SIG-M5 (cell line): ENCODE results near the gene SESTD1.

ENCODE experiments used
- DNase-seq: peaks from one replicate; lab custom pipeline; 2025; lab: John Stamatoyannopoulos, UW

SESTD1 gene

GRCh38 chr2:179264368-179265081, at the start of gene SESTD1:
Gene SESTD1 (minus strand): TSS chr2:179264832. CDS start chr2:179191841, 72,991 bp downstream.
- no peak for DNase-seq

GRCh38 chr2:179313057-179313456, 48.4 kb upstream of the SESTD1 start:
- DNase-seq = no peak

- no peak for DNase-seq
Measured at GRCh38 chr2:179311101-179311500, 46.5 kb upstream of the SESTD1 start.

GRCh38 chr2:179307616-179308371, 43.2 kb upstream of the SESTD1 start:
- no peak for DNase-seq

GRCh38 chr2:179305125-179305524, 40.5 kb upstream of the SESTD1 start:
- no peak for DNase-seq

GRCh38 chr2:179304424-179304823, 39.8 kb upstream of the SESTD1 start:
- no peak for DNase-seq

- DNase-seq = no peak
Measured at GRCh38 chr2:179302764-179303571, 38.3 kb upstream of the SESTD1 start.

GRCh38 chr2:179302149-179302548, 37.5 kb upstream of the SESTD1 start:
- DNase-seq = no peak

- DNase-seq = no peak
Measured at GRCh38 chr2:179298666-179299065, 34.0 kb upstream of the SESTD1 start.

- DNase-seq = no peak
Measured at GRCh38 chr2:179297927-179298326, 33.3 kb upstream of the SESTD1 start.

GRCh38 chr2:179290329-179290728, 25.7 kb upstream of the SESTD1 start:
- no peak for DNase-seq

GRCh38 chr2:179285060-179285459, 20.4 kb upstream of the SESTD1 start:
- DNase-seq = no peak

GRCh38 chr2:179277429-179278196, 13.0 kb upstream of the SESTD1 start:
- DNase-seq = no peak

GRCh38 chr2:179275253-179276012, 10.8 kb upstream of the SESTD1 start:
- DNase-seq = no peak

- DNase-seq = no peak
Measured at GRCh38 chr2:179274749-179275148, 10.1 kb upstream of the SESTD1 start.

- no peak for DNase-seq
Measured at GRCh38 chr2:179273461-179273962, 8.9 kb upstream of the SESTD1 start.

GRCh38 chr2:179272406-179273192, 8.0 kb upstream of the SESTD1 start:
- DNase-seq = no peak

- DNase-seq = no peak
Measured at GRCh38 chr2:179270689-179271088, 6.1 kb upstream of the SESTD1 start.

GRCh38 chr2:179268277-179268925, 3.8 kb upstream of the SESTD1 start:
- DNase-seq = no peak

GRCh38 chr2:179266271-179266670, 1.6 kb upstream of the SESTD1 start:
- no peak for DNase-seq
